ENCODE results near the gene TRIO. TPM values are rescaled to one million over a fixed set of nuclear protein-coding genes. Genes with fewer than 3 reads are reported as not detected.

The TRIO gene
- total RNA-seq, 1 experiment from 2014 or later, result 211 TPM

DNA sequence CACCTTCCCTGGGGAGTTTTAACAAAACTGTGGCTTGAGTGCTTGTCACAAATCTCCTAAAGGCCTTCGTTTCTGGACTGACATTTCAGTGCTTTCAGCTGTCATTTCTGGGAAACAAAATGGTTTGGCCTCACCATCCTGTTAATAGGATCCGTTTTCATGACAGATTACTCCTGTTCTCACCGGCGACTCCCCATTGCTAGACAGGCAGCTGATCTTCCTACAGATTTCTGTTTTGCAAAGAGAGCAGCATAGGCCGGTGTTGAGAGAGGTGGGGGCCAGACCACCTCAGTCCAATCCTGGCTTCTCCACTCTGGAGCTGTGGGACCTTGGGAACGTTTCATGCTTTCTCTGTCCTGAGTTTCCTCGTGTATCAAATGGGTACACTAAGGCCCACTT, 363.0 kb downstream of the TRIO start:
- TF ChIP-seq EZH2 (IDR thresholded peaks at IDR 0.05; ENCODE audit: low read length, unreplicated experiment), result no peak
- TF ChIP-seq EZH2phosphoT487 (IDR thresholded peaks at IDR 0.05; ENCODE audit: borderline replicate concordance, low read length), result no peak
- TF ChIP-seq, protein P1, sequence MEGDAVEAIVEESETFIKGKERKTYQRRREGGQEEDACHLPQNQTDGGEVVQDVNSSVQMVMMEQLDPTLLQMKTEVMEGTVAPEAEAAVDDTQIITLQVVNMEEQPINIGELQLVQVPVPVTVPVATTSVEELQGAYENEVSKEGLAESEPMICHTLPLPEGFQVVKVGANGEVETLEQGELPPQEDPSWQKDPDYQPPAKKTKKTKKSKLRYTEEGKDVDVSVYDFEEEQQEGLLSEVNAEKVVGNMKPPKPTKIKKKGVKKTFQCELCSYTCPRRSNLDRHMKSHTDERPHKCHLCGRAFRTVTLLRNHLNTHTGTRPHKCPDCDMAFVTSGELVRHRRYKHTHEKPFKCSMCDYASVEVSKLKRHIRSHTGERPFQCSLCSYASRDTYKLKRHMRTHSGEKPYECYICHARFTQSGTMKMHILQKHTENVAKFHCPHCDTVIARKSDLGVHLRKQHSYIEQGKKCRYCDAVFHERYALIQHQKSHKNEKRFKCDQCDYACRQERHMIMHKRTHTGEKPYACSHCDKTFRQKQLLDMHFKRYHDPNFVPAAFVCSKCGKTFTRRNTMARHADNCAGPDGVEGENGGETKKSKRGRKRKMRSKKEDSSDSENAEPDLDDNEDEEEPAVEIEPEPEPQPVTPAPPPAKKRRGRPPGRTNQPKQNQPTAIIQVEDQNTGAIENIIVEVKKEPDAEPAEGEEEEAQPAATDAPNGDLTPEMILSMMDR (conservative IDR thresholded peaks at IDR 0.05; ENCODE audit: low read depth, low read length), result no peak

DNA sequence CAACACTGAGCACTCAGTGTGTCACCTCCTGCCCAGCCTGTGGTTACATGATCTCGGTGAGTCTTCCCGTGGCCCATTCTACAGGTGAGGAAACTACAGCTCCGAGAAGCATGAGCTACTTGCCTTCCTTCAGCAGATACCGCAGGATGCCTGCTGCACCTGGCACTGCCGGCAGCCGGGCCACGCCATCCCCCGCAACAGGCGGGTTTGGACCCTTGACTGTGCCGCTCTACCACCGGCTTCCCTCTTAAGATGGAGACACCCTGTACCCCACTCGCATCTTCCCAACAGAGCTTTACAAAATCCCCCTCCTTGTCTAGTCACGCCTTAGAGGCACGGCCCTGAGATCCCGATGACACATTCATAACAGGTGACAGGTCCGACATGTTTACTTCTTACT, 363.5 kb downstream of the TRIO start:
- Histone ChIP-seq H3K9me3 (ENCODE audit: low read length) (no peaks in the 10 kb centered on the region), H3K9me2 (replicated peaks; ENCODE audit: low read length) (no peaks in the 10 kb centered on the region)

More for the DNA sequence above, 363.0 kb downstream of the TRIO start:
- ATAC-seq (no peak), DNase-seq (no peak)
- Histone ChIP-seq H3K36me3 (ENCODE audit: low read depth, low read length) (peaks cover 63% of the 10 kb centered on the region), H3K9me3 (ENCODE audit: low read length) (no peaks in the 10 kb centered on the region), H3K4me2 (ENCODE audit: low read length) (no peak overlapping the region), H3K27ac (ENCODE audit: low read length) (no peak overlapping the region), H3K79me2 (ENCODE audit: low read length) (no peaks in the 10 kb centered on the region), H2AFZ (ENCODE audit: low read length) (no peak overlapping the region), H4K20me1 (ENCODE audit: low read length) (no peaks in the 10 kb centered on the region), H3K4me1 (ENCODE audit: insufficient read depth, low read length) (no peaks in the 10 kb centered on the region), H3K4me3 (ENCODE audit: low read length) (no peak overlapping the region), H3F3A (ENCODE audit: low read length, unreplicated experiment) (no peaks in the 10 kb centered on the region), H3K9ac (ENCODE audit: low read length) (no peak overlapping the region), H3K9me2 (replicated peaks; ENCODE audit: low read length) (no peaks in the 10 kb centered on the region), H3K27me3 (ENCODE audit: low read length) (no peaks in the 10 kb centered on the region)
- no TSS peak for BruUV-seq (replicated peaks)
- intact Hi-C loops (cut with micrococcal nuclease), result loop anchor here (5.0 kb wide), 1 partner anchor 76 kb away; the partner anchor contains the start of gene OTULINL
- CTCF ChIA-PET, result no interaction called here
- POLR2A ChIA-PET (ENCODE audit: unreplicated experiment), result no interaction called here

More for the DNA sequence above, 363.5 kb downstream of the TRIO start:
- TF ChIP-seq, protein P1 (conservative IDR thresholded peaks at IDR 0.05; ENCODE audit: low read depth, low read length), result no peak
- no peak for TF ChIP-seq EZH2 (IDR thresholded peaks at IDR 0.05; ENCODE audit: low read length, unreplicated experiment)
- no peak for TF ChIP-seq EZH2phosphoT487 (IDR thresholded peaks at IDR 0.05; ENCODE audit: borderline replicate concordance, low read length)
- H3K27me3 ChIP-seq (ENCODE audit: low read length), result no peaks in the 10 kb centered on the region
- intact Hi-C loops (cut with micrococcal nuclease), result loop anchor here (5.0 kb wide), 1 partner anchor 76 kb away; the partner anchor contains the start of gene OTULINL
- H3K4me3 ChIP-seq (ENCODE audit: low read length), result no peak overlapping the region
- no peaks in the 10 kb centered on the region for H3K79me2 ChIP-seq (ENCODE audit: low read length)
- no TSS peak for BruUV-seq (replicated peaks)
- ChIA-PET POLR2A (ENCODE audit: unreplicated experiment) (no interaction called here), CTCF (no interaction called here)
- ATAC-seq, result no peak; the same call in 1 of the 2 replicates
- no peak overlapping the region for H2AFZ ChIP-seq (ENCODE audit: low read length)
- H3K9ac ChIP-seq (ENCODE audit: low read length), result no peak overlapping the region
- H3F3A ChIP-seq (ENCODE audit: low read length, unreplicated experiment), result no peaks in the 10 kb centered on the region
- no peaks in the 10 kb centered on the region for H4K20me1 ChIP-seq (ENCODE audit: low read length)
- H3K36me3 ChIP-seq (ENCODE audit: low read depth, low read length), result peaks cover 61% of the 10 kb centered on the region
- H3K4me1 ChIP-seq (ENCODE audit: insufficient read depth, low read length), result no peaks in the 10 kb centered on the region
- no peak overlapping the region for H3K4me2 ChIP-seq (ENCODE audit: low read length)
- no peak overlapping the region for H3K27ac ChIP-seq (ENCODE audit: low read length)
- no peak for DNase-seq
